NCI-H69 (cell line): ENCODE data around the gene POLR1C.
"Not testable (repeated sequence)": the region's sequence is repeated elsewhere in the genome, so short reads cannot be mapped to it uniquely, and the experiment has no call there.

Experiments
- DNase-seq: peaks from one replicate; lab custom pipeline; 2025; lab: John Stamatoyannopoulos, UW

Gene POLR1C

DNA sequence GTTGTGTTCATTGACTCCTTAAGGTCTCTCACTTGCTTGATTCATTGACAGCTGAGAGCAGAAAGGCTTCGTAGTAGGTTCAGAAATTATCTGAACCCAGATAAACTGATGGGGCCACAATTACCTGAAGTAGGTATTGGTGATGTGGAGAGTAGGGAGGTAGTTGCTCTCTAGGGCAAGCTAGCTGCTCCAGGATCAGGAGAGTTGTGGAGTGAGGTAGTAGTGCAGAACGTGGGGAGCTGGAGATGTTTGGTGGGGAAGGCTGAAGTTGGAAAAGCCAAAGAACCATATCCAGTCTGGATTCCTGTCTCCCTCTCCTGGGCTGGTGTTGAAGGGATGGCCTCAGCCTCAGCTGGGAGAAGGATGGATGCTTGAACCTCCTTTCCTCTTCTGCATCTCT is 23.7 kb upstream of the POLR1C start:
- no peak for DNase-seq

DNA sequence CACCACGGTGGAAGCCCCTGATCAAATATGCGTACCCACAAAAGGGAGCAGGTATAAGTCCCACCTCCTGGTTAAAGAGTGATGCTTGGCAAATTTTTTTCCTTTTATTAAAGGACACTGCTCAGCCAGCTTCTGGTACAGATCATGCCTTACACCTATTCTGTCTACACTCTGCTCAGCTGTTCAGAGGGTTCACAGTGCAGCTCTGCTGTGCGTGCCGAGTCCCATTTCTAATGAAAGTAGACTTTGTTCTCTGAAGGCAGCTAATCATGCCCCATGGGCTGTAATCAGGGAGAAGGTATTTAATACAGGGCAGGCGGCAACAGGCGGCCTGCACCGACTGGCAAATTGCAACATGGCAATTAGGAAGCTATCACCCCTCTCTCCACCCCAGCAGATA is 23.1 kb upstream of the POLR1C start:
- no peak for DNase-seq

DNA sequence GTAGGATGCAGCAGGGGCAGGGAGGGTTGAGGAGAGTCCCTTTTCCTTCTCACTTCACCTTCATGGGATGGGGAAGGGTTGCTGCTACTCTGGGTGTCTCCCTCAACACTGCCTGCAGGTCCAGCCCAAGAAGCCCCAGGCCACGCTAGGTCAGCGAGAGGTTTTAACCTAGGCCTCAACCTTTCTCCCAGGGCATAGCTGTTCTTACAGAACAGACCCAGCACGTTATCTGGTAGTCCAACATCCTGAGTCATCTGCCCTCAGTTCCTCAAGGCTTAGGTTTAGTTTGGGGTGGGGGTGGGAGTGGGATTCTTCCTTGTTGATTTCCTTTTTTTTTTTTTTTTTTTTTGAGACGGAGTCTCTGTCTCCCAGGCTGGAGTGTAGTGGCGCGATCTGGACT is 22.6 kb upstream of the POLR1C start:
- DNase-seq, result no peak

DNA sequence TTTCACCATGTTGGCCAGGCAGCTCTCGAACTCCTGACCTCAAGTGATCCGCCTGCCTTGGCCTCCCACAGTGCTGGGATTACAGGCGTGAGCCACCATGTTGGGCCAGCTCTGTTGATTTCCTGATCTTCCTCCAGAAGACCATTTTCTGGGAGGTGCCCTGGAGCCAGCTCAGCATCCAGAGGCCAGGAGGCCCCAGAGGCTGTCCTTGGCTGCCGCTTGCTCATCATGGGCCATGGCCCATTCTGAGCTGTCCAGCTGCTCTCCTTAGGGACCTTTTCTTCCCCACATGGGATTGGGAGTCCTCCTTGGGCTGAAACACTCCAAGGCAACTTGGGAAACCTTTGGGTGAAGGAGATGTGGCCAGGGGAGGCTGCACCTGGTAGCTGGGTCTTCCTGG is 22.1 kb upstream of the POLR1C start:
- no peak for DNase-seq

DNA sequence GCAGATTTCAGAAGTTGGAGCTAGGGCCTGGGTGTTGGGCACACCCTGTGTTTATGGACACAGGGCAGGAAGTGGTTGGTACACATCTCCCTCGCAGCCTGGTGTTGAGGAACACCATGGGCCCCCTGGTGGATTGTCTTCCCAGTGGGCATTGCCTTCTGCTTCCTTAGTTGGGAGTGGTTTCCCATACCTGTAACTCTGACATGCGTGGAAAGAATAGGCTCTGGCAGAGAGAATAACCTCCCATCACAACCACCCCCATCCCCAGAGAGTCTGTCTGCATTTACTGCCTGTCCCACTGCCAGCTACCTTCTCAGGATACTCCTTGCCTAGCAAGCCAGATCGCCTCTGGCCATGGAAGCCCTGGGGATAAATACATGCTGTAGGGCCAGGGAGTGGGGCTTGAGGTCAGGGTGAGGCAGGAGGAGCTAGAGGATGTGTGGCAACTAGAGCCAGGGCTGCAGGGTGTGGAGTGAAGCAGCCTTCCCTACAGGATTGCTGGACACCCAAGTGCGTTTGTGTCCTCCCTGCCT is 21.4 kb upstream of the POLR1C start:
- DNase-seq, result peak; percentile 40

DNA sequence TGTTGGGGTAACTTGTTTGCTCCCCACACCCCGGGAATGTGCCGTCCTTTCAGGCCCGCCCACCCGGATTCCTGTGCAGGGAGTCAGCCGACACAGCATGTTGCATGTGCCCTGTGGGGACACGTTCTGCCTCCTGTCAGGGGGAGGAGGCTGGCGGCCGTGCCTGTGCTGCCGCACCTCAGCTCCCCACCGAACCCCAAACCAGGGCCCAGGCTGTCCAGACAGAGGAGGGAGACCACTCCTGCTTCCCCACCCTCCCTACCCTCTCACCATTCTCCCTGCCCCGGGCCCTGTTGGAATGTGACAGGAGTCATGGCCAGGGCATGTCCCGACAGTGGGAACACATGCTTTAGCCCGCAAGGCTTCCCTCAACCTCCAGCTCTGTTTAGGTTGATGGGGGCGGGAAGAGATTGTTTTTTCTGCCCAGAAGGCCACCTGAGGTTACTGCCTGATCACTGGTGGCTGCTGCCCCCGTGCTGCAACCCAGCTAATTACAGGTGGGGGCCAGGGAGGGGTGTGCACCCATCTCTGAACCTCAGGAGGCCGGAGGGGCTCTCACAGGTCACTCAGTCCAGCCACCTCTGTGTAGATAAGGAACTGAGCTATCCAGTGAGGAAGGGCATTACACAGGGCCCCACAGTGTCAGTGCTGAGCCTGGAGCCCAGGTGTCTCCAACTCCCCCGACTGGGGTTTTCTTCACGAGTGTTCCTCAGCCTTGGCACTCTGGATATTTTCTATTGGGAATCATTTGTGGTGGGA is 20.3 kb upstream of the POLR1C start:
- peak; percentile 27 for DNase-seq

DNA sequence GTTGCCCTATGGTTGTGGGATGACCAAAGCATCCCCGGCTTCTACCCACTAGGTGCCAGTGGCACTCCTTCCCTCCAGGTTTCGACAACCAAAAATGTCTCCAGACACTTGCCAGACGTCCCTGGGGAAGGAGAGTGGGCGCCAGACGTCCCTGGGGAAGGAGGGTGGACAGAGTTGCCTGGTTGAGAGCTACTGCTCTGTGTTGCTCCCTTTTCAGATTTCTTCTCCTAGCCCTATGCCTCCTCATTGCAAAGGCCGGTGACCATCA is 19.8 kb upstream of the POLR1C start:
- DNase-seq, result no peak

DNA sequence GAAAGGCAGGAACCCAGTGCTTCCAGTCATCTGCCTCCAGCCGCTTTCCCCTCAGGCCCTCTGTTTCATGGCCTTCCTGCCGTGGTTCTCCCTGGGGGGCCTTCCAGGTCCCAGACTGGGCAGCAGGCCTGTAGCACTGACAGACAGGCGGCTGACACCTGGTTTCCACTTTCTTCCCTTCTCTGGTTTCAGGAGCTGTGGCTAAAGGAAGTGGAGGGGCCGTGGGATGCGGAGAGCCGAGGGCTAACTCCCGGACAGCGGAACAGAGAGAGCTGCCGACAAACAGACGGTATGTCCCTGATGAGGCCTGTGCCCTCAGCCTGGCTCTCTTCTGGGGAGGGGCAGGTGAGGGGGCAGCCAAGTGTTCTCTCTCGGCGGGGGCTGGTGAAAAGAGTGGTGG is 19.2 kb upstream of the POLR1C start:
- no peak for DNase-seq

DNA sequence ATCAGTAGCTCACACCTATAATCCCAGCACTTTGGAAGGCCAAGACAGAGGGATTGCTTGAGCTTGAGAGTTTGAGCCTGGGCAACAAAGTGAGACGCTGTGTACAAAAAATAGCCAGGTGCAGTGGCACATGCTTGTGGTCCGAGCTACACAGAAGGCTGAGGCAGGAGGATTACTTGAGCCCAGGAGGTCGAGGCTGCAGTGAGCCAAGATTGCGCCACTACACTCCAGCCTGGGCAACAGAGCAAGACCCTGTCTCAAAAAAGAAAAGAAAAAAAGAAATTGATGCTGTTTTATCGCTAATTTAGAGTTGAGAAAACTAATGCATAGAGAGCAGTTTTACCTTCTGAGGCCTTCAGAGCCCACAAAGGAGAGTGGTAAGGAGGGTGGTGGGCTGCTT is 18.6 kb upstream of the POLR1C start:
- DNase-seq, result not testable (repeated sequence)

DNA sequence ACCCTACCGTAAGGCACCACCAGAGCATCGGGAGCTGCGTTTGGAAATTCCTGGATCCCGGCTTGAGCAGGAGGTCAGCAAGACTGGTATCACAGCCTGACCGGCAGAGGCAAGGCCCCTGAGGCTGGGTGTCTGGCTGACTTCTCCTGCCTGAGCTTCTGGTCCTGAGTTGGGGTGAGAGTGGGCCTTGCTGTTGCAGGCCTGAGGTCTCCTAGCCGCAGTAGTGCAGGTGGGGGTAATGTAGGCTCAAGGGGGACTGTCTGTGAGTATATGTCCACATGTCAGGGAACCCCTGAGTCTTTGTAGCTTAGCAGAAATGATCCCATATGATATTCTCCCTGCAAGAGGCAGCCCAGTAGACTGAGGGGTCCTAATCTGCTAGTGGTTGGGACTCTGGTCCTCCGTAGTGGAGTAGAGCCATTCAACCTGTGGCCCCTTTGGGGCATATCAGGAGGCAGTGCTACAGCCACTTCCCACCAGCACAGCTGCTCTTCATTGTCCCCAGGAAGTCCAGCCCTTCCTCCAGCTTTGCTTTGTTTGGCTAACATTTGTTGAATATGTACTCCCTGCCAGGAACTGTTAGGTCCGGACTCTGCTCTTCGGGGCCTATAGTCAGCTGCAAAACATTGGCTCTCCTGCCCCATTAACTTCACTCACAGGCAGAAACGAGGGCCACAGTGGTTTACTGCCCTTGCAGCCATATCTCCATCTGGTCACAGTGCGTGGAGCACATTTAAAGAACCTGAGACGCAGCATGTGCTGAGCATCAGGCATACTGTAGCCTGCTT is 17.7 kb upstream of the POLR1C start:
- no peak for DNase-seq

DNA sequence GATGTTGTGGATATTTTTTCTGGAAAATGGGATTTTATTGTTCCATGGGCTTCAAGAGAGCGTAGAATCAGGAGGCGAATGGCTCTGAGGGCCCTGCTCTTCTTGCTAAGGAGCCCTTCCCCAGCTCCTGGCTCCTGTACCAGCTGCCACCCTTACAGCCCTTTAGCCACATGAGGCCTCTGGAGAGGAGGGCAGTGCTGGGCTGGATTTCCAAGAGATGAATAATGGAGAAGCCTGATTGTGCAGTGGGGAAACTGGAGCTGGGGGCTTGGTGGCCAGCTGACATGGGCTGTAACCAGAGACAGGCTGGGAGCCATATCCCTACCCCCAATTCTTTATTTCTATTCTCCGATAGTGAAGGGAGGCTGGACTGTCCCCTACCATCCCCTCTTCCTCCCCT is 16.0 kb upstream of the POLR1C start:
- DNase-seq, result no peak

DNA sequence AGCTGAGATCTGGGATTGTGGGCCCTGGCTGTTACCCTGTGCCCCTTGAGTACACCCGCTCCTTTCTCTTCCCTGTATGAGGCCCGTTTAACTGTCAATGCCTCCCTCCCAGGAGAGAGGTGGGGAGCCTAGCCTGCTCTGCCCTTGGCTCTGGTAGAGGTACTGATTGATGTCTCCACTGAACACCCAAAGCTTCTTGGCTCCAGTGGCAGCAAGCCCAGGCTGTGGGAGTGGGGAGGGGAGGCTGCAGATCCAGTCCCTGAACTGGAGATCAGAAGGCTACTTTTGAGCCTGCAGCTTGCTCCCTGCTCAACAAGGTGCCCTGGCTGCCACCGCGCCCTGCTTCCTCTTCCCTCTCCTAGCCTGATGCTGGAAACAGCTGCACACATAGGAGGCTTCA is 14.2 kb upstream of the POLR1C start:
- no peak for DNase-seq

DNA sequence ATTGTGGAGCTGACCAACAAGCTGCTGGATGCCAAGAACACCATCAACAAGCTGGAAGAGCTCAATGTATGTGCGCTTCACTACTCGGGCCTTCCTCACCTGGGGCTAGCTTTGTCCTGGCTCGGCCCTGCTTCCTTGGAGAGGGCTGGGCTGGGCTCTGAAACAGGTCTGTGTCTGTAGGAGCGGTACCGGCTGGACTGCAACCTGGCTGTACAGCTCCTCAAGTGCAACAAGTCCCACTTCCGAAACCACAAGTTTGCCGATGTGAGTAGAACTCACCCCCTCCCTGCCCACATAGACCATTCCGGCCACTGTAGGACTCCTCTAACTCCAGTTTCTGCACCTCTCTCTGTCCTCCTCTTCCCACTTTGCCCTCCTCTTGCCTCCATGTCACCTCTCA is 13.4 kb upstream of the POLR1C start:
- DNase-seq, result no peak

DNA sequence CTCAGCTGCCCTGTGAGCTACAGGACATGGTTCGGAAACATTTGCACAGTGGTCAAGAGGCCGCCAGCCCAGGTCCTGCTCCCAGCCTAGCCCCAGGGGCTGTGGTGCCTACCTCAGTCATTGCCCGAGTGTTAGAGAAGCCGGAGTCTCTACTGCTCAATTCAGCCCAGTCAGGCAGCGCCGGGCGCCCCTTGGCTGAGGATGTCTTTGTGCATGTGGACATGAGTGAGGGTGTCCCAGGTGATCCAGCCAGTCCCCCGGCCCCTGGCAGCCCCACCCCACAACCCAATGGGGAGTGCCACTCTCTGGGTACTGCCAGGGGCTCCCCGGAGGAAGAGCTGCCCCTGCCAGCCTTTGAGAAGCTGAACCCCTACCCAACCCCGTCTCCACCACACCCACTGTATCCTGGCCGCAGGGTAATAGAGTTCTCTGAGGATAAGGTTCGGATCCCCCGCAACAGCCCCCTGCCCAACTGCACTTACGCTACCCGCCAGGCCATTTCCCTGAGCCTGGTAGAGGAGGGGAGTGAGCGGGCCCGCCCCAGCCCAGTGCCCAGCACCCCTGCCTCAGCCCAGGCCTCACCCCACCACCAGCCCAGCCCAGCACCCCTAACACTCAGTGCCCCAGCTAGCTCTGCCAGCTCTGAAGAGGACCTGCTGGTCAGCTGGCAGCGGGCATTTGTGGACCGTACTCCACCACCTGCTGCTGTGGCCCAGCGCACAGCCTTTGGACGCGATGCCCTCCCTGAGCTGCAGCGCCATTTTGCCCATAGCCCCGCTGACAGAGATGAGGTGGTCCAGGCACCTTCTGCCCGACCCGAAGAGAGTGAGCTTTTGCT is 11.9 kb upstream of the POLR1C start:
- no peak for DNase-seq

DNA sequence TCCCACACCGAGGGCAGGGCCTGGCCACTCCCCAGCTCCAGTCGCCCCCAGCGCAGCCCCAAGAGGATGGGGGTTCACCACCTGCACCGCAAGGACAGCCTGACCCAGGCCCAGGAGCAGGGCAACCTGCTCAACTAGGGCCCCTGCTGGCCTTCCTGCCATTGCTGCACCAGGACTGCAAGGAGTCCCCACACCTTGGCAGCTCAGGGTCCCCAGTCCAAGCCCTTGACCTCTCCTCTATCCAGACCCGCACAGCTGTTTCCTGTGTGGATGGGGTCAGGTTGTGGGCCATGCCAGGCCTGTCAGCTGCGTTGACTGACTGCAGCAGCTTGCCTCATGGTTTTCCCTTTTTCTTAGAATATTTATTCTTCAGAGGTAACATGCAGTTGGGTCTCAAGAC is 11.2 kb upstream of the POLR1C start:
- no peak for DNase-seq

DNA sequence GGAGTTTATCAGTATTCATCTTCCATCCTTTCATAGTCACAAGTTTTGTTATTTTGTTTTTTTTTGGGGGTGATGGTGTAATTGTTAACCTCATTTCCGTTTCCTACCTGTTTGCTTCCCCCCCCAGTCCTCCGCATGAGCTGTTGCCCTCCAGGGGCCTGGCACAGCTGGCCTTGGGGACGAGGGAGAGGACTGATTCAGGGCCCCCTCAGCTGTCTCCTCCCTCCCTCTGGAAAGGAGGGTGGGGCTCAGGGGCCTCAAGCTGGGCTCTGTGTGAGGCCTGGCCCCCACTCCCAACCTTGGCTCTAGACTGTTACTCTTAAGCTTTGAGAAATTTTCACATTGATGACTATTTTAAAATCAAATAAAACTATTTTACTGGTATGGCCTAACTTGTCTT is 10.7 kb upstream of the POLR1C start:
- no peak for DNase-seq

DNA sequence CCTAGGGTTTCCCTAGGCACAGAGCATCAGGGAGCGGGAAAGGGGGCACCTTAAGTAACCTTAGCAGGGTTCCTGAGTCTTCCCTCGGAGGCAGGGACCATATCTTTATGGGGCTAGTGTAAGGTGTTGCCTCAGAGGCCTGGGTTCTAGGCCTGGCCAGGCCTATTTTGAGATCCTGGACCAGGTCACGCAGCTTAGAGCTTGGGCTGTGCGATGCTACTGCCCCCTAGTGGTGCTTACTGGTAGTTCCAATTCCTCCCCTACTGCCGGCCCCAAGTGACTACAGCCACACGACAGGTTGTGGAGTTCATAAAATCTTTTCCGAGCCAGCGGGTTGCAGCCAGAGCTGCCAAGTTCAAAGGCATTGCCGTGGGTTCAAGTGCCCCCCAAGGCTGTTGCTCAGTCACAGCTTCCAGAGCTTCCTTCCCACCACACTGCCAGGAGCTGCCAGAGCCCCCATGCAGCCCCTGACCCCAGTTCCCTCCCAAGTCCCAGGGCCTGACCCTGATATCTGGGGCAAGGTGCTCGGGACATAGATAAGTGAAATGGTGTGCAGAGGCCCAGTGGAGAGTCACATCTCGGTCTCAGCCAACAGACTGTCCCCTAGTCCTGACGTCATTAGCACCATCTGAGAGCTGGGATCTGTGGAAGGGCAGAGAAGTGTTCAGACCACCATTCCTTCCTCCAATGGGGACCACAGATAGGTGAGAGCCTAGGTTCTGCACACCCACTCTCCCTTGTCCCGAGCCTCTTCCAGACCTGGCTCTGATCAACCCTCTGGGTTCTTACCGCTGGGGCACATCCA is 10.0 kb upstream of the POLR1C start:
- DNase-seq, result peak; percentile 77

DNA sequence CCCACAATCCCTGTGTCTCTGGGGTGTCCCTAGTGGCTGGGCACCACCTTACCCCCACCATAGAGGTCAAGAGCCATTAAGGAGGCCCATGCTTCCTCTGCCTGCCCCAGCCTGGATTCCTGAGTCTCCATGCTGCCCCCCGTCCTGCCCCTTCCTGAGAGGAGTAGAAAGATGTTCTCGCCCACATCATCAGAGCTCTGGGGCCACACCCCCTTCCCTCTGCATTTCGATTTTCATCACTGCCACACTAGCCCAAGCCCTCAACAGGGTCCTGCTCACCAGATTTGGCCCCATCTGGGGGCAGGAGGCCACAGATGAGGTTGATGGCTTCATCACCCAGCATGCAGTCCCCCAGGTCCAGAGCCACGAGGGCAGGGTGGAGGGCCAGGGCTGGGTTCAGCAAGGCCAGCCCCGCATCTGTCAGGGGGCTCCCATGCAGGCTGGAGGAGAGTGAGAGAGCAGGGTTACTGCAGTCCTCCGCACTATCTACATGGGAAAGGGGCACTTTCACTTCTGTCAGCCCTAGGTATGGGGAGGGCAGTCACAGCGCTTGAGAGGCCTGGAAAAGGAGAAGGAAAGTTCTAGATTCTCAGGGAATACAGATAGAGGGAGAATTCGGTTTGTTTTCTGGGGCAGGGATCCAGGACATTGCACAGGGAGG is 8.3 kb upstream of the POLR1C start:
- DNase-seq, result no peak

DNA sequence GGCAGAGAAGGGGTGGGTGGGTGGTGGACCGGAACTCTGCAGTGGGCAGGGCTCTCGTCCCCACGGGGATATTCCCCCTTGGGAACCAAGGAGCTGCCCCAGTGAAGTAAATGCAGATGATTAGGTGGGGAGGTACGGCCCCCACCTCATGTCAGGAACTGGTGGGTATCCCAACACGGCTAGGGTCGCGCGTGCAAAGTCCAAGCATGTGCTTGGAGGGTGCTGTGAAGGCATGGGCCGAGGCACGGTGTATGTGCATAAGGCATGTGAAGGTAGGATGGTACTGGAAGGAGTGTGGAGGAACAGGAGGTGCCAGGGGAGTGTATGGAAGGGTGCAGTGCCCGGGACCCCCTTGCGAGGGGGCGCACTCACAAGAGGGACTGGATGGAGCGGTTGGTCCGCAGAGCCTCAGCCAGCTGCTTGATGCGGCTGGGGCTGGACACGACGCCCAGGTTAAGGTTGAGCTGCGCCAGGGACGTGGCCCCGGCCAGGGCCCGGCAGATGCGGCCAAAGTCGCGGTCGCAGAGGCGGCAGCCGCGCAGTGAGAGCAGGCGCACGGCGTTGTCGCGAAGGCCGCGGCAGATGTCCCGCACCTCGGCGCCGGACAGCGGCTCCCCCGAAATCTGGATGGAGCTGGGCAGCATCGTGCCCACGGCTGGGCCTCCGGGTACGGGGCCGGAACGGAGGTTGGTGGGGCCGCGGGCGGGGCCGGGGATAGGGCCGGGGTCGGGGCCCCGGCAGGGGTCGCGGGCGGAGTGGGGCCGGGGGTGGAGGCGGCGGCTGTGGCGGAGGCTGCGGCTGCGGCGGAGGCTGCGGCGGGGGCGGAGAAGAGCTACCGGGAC is 7.5 kb upstream of the POLR1C start:
- DNase-seq, result peak; percentile 32
